ENCODE data around the gene STARD13.

The STARD13 gene

GRCh38 chr13:33183431-33184111 lies 102.0 kb downstream of the STARD13 start:
- no peak overlapping the region for H3K27ac ChIP-seq (ENCODE audit: low read depth, low read length)

GRCh38 chr13:33182729-33183128 lies 102.8 kb downstream of the STARD13 start:
- Histone ChIP-seq H3K4me2 (ENCODE audit: low read depth, low read length, poor library complexity, severe bottlenecking) (no peak overlapping the region), H3K9ac (ENCODE audit: low read length) (no peak overlapping the region), H3K9me3 (ENCODE audit: insufficient read depth, low read length) (no peaks in the 10 kb centered on the region), H3K4me3 (ENCODE audit: insufficient read depth, low read length, poor library complexity, severe bottlenecking) (no peak overlapping the region), H3K9me2 (replicated peaks; ENCODE audit: insufficient read depth, low read length) (no peaks in the 10 kb centered on the region), H4K20me1 (ENCODE audit: low read depth, low read length) (no peaks in the 10 kb centered on the region), H3K79me2 (ENCODE audit: insufficient read depth, low read length) (no peaks in the 10 kb centered on the region), H3F3A (ENCODE audit: insufficient read depth) (no peaks in the 10 kb centered on the region), H2AFZ (ENCODE audit: low read depth, low read length, severe bottlenecking) (no peak overlapping the region), H3K27me3 (ENCODE audit: low read length) (no peaks in the 10 kb centered on the region), H3K27ac (ENCODE audit: low read depth, low read length) (no peak overlapping the region), H3K36me3 (ENCODE audit: low read length) (no peaks in the 10 kb centered on the region)
- TF ChIP-seq CTCF (IDR thresholded peaks at IDR 0.05; ENCODE audit: insufficient read depth, low read length, poor library complexity, severe bottlenecking): no peak
- TF ChIP-seq EZH2phosphoT487 (conservative IDR thresholded peaks at IDR 0.05; ENCODE audit: low read length): no peak

More at GRCh38 chr13:33183431-33184111, 102.0 kb downstream of the STARD13 start:
- H3K9ac ChIP-seq (ENCODE audit: low read length): no peak overlapping the region
- H3K27me3 ChIP-seq (ENCODE audit: low read length): no peaks in the 10 kb centered on the region
- no peak overlapping the region for H2AFZ ChIP-seq (ENCODE audit: low read depth, low read length, severe bottlenecking)
- no peaks in the 10 kb centered on the region for H3K79me2 ChIP-seq (ENCODE audit: insufficient read depth, low read length)
- no peaks in the 10 kb centered on the region for H4K20me1 ChIP-seq (ENCODE audit: low read depth, low read length)
- TF ChIP-seq EZH2phosphoT487 (conservative IDR thresholded peaks at IDR 0.05; ENCODE audit: low read length) (no peak), CTCF (IDR thresholded peaks at IDR 0.05; ENCODE audit: insufficient read depth, low read length, poor library complexity, severe bottlenecking) (no peak)
- H3F3A ChIP-seq (ENCODE audit: insufficient read depth): no peaks in the 10 kb centered on the region
- H3K36me3 ChIP-seq (ENCODE audit: low read length): no peaks in the 10 kb centered on the region
- H3K9me2 ChIP-seq (replicated peaks; ENCODE audit: insufficient read depth, low read length): no peaks in the 10 kb centered on the region
- no peak overlapping the region for H3K4me3 ChIP-seq (ENCODE audit: insufficient read depth, low read length, poor library complexity, severe bottlenecking)
- H3K4me2 ChIP-seq (ENCODE audit: low read depth, low read length, poor library complexity, severe bottlenecking): no peak overlapping the region
- no peaks in the 10 kb centered on the region for H3K9me3 ChIP-seq (ENCODE audit: insufficient read depth, low read length)

GRCh38 chr13:33181264-33181663 lies 104.3 kb downstream of the STARD13 start:
- no peaks in the 10 kb centered on the region for H3F3A ChIP-seq (ENCODE audit: insufficient read depth)
- H3K4me3 ChIP-seq (ENCODE audit: insufficient read depth, low read length, poor library complexity, severe bottlenecking): no peak overlapping the region
- no peaks in the 10 kb centered on the region for H3K36me3 ChIP-seq (ENCODE audit: low read length)
- no peaks in the 10 kb centered on the region for H3K27me3 ChIP-seq (ENCODE audit: low read length)
- H2AFZ ChIP-seq (ENCODE audit: low read depth, low read length, severe bottlenecking): no peak overlapping the region
- H3K9ac ChIP-seq (ENCODE audit: low read length): no peak overlapping the region
- no peak overlapping the region for H3K4me2 ChIP-seq (ENCODE audit: low read depth, low read length, poor library complexity, severe bottlenecking)
- H3K9me3 ChIP-seq (ENCODE audit: insufficient read depth, low read length): no peaks in the 10 kb centered on the region
- H3K27ac ChIP-seq (ENCODE audit: low read depth, low read length): no peak overlapping the region
- H3K79me2 ChIP-seq (ENCODE audit: insufficient read depth, low read length): no peaks in the 10 kb centered on the region
- no peaks in the 10 kb centered on the region for H4K20me1 ChIP-seq (ENCODE audit: low read depth, low read length)
- H3K9me2 ChIP-seq (replicated peaks; ENCODE audit: insufficient read depth, low read length): no peaks in the 10 kb centered on the region
- TF ChIP-seq EZH2phosphoT487 (conservative IDR thresholded peaks at IDR 0.05; ENCODE audit: low read length) (no peak), CTCF (IDR thresholded peaks at IDR 0.05; ENCODE audit: insufficient read depth, low read length, poor library complexity, severe bottlenecking) (no peak)
